ENCODE measurements around the gene HOXC10. TPM values are rescaled to one million over a fixed set of nuclear protein-coding genes. Genes with fewer than 3 reads are reported as not detected.

Gene HOXC10
- total RNA-seq, 1 experiment from 2014 or later, result not detected

DNA sequence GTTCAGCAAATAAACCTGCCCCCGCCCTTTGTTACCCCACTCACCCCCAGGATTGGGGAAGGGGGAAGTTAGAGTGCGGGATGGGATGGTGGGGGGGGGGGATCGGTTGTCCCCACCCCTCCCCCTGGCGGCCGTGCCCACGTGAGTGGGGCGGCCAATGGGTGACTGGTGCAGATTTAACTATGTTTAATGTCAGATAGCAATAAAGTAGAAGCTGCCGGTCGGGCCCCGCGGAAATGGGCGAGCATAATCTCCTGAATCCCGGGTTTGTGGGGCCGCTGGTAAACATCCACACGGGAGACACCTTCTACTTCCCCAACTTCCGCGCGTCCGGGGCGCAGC is 30.3 kb upstream of the HOXC10 start, which contains the start of gene HOXC12:
TSS of gene HOXC12 (plus strand) at position 210 of the 342 bp plus-strand sequence. CDS start at position 237, 27 bp downstream.
- ChIA-PET POLR2A (no interaction called here), CTCF (interaction anchor here (0.6 to 4.9 kb wide), 3 partner anchors 30 to 198 kb away, joined by 4 to 26 read pairs (median 4); partner anchors contain the start of gene HOXC10)
- peaks cover 26% of the 10 kb centered on the region for H3K4me1 Mint-ChIP-seq
- ATAC-seq (no peak), DNase-seq (ENCODE audit: low spot score) (no peak)
- no peaks in the 10 kb centered on the region for H3K9me3 Mint-ChIP-seq
- TF ChIP-seq, protein P1, sequence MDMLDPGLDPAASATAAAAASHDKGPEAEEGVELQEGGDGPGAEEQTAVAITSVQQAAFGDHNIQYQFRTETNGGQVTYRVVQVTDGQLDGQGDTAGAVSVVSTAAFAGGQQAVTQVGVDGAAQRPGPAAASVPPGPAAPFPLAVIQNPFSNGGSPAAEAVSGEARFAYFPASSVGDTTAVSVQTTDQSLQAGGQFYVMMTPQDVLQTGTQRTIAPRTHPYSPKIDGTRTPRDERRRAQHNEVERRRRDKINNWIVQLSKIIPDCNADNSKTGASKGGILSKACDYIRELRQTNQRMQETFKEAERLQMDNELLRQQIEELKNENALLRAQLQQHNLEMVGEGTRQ (CRISPR knock-in tag; IDR thresholded peaks at IDR 0.05), result peak; percentile 57; the same call in 1 of the 2 replicates
- TF ChIP-seq, protein P2, sequence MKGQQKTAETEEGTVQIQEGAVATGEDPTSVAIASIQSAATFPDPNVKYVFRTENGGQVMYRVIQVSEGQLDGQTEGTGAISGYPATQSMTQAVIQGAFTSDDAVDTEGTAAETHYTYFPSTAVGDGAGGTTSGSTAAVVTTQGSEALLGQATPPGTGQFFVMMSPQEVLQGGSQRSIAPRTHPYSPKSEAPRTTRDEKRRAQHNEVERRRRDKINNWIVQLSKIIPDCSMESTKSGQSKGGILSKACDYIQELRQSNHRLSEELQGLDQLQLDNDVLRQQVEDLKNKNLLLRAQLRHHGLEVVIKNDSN (CRISPR knock-in tag; IDR thresholded peaks at IDR 0.05), result no peak
- peak; percentile 58 for TF ChIP-seq NFYB (CRISPR knock-in tag; conservative IDR thresholded peaks at IDR 0.05; ENCODE audit: low read depth)
- H3K36me3 Mint-ChIP-seq, result no peaks in the 10 kb centered on the region
- H3K27me3 Mint-ChIP-seq (ENCODE audit: low read depth), result peaks cover 100% of the 10 kb centered on the region
- no peak within 1 kb of the TSS for H3K27ac Mint-ChIP-seq
- H3K4me3 Mint-ChIP-seq, result no peak within 1 kb of the TSS; the same call in 1 of the 2 replicates

DNA sequence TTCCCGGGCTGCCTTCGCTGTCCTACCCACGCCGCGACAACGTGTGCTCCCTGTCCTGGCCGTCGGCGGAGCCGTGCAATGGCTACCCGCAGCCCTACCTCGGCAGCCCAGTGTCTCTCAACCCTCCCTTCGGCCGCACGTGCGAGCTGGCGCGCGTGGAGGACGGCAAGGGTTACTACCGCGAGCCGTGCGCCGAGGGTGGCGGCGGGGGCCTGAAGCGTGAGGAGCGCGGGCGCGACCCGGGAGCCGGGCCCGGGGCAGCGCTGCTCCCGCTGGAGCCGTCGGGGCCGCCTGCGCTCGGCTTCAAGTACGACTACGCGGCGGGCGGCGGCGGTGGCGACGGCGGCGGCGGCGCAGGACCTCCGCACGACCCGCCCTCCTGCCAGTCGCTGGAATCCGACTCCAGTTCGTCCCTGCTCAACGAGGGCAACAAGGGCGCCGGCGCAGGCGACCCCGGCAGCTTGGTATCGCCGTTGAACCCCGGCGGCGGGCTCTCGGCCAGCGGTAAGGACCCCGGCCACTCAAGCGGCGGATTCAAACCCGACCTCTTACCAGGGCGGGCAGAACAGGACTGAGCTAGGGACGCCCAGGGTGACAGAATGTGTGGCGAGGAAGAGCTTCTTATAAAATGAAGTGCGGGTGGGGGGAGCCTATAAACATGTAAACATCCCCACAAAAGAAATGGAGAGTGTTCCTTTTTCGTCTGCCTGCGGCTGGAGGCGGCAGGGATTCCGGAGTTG is 29.7 kb upstream of the HOXC10 start:
- ChIA-PET CTCF (interaction anchor here (0.6 to 1.5 kb wide), 4 partner anchors 11 to 253 kb away, joined by 3 to 4 read pairs (median 4); partner anchors contain the start of gene HOXC10), POLR2A (no interaction called here)
- no peaks in the 10 kb centered on the region for H3K9me3 Mint-ChIP-seq
- no peak overlapping the region; the same call in 1 of the 2 replicates for H3K4me3 Mint-ChIP-seq
- DNase-seq (ENCODE audit: low spot score), result peak; percentile 41
- peaks cover 100% of the 10 kb centered on the region for H3K27me3 Mint-ChIP-seq (ENCODE audit: low read depth)
- no peak overlapping the region for H3K27ac Mint-ChIP-seq
- peaks cover 25% of the 10 kb centered on the region for H3K4me1 Mint-ChIP-seq
- no peak for ATAC-seq
- TF ChIP-seq, protein P3, sequence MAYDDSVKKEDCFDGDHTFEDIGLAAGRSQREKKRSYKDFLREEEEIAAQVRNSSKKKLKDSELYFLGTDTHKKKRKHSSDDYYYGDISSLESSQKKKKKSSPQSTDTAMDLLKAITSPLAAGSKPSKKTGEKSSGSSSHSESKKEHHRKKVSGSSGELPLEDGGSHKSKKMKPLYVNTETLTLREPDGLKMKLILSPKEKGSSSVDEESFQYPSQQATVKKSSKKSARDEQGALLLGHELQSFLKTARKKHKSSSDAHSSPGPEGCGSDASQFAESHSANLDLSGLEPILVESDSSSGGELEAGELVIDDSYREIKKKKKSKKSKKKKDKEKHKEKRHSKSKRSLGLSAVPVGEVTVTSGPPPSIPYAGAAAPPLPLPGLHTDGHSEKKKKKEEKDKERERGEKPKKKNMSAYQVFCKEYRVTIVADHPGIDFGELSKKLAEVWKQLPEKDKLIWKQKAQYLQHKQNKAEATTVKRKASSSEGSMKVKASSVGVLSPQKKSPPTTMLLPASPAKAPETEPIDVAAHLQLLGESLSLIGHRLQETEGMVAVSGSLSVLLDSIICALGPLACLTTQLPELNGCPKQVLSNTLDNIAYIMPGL (CRISPR knock-in tag; IDR thresholded peaks at IDR 0.05), result no peak
- TF ChIP-seq NFATC4 (CRISPR knock-in tag; IDR thresholded peaks at IDR 0.05) (no peak), RELA (CRISPR knock-in tag; IDR thresholded peaks at IDR 0.05; ENCODE audit: borderline replicate concordance) (no peak), NR3C1 (CRISPR knock-in tag; conservative IDR thresholded peaks at IDR 0.05; ENCODE audit: low read depth) (no peak), ZNF219 (CRISPR knock-in tag; IDR thresholded peaks at IDR 0.05; ENCODE audit: borderline replicate concordance) (no peak), SMAD4 (CRISPR knock-in tag; IDR thresholded peaks at IDR 0.05) (no peak), TEAD4 (CRISPR knock-in tag; IDR thresholded peaks at IDR 0.05) (no peak), GTF2I (CRISPR knock-in tag; conservative IDR thresholded peaks at IDR 0.05) (no peak), NR1H2 (CRISPR knock-in tag; IDR thresholded peaks at IDR 0.05) (no peak), OVOL2 (CRISPR knock-in tag; IDR thresholded peaks at IDR 0.05; ENCODE audit: borderline replicate concordance) (no peak), NFE2L1 (CRISPR knock-in tag; IDR thresholded peaks at IDR 0.05) (no peak), KAT7 (CRISPR knock-in tag; IDR thresholded peaks at IDR 0.05; ENCODE audit: borderline replicate concordance) (no peak), ATF1 (CRISPR knock-in tag; IDR thresholded peaks at IDR 0.05) (no peak), MYBL2 (CRISPR knock-in tag; IDR thresholded peaks at IDR 0.05) (no peak)
- TF ChIP-seq, protein P4, sequence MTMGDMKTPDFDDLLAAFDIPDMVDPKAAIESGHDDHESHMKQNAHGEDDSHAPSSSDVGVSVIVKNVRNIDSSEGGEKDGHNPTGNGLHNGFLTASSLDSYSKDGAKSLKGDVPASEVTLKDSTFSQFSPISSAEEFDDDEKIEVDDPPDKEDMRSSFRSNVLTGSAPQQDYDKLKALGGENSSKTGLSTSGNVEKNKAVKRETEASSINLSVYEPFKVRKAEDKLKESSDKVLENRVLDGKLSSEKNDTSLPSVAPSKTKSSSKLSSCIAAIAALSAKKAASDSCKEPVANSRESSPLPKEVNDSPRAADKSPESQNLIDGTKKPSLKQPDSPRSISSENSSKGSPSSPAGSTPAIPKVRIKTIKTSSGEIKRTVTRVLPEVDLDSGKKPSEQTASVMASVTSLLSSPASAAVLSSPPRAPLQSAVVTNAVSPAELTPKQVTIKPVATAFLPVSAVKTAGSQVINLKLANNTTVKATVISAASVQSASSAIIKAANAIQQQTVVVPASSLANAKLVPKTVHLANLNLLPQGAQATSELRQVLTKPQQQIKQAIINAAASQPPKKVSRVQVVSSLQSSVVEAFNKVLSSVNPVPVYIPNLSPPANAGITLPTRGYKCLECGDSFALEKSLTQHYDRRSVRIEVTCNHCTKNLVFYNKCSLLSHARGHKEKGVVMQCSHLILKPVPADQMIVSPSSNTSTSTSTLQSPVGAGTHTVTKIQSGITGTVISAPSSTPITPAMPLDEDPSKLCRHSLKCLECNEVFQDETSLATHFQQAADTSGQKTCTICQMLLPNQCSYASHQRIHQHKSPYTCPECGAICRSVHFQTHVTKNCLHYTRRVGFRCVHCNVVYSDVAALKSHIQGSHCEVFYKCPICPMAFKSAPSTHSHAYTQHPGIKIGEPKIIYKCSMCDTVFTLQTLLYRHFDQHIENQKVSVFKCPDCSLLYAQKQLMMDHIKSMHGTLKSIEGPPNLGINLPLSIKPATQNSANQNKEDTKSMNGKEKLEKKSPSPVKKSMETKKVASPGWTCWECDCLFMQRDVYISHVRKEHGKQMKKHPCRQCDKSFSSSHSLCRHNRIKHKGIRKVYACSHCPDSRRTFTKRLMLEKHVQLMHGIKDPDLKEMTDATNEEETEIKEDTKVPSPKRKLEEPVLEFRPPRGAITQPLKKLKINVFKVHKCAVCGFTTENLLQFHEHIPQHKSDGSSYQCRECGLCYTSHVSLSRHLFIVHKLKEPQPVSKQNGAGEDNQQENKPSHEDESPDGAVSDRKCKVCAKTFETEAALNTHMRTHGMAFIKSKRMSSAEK (CRISPR knock-in tag; IDR thresholded peaks at IDR 0.05; ENCODE audit: borderline replicate concordance), result no peak
- TF ChIP-seq, protein P5, sequence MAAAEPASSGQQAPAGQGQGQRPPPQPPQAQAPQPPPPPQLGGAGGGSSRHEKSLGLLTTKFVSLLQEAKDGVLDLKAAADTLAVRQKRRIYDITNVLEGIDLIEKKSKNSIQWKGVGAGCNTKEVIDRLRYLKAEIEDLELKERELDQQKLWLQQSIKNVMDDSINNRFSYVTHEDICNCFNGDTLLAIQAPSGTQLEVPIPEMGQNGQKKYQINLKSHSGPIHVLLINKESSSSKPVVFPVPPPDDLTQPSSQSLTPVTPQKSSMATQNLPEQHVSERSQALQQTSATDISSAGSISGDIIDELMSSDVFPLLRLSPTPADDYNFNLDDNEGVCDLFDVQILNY (CRISPR knock-in tag; IDR thresholded peaks at IDR 0.05), result no peak
- H3K36me3 Mint-ChIP-seq, result no peaks in the 10 kb centered on the region
